ENCODE data around the gene ADM.

DNA sequence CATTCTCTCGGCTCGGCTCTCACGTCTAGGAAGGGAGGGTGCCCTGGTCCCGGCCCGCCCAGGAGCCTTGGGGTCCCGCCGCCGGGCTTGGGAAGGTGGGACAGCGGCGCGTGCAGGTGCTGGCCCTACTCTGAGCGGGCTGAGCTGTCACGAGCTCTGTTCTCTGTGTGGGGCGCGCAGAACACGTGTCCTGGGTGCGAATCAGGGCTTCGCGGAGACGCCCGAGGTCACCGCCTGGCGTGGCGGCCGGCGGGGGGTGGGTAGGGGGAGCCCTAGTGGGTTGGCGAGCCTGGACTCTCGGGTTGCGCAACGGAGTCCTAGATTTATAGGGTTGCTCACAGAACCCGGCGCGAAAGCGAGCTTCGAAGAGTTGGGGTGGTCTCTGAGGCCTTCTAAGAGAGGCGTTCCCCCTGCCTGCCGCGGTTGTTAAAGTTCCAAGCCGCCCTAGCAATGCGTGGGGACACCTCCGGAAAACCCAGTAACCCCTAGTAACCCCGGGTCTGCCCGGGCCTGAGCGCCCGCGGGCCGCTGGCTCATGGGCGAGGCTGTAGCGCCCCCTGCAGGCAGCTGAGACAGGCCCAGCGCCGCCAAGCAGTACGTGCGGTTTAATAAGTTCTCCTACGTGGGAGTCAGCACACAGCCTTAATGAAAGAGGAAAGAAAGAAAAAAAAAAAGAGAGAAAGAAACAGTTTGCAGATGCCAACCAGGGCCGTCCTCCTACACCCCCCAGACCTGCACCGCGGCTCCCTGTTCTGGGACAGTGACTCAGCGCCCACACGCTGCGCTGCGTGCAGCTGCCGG, 2.7 kb downstream of the ADM start:
- TF ChIP-seq CTCF (IDR thresholded peaks at IDR 0.05; ENCODE audit: low read length) (peak; percentile 98), EZH2 (optimal IDR thresholded peaks at IDR 0.05; ENCODE audit: low read depth, low read length) (no peak), EZH2phosphoT487 (IDR thresholded peaks at IDR 0.05; ENCODE audit: low read length) (no peak)

Measured in MM.1S (cell line).